Progenitor cell of endocrine pancreas (in vitro differentiated cells): ENCODE results near the gene MED25. TPM values are rescaled to one million over a fixed set of nuclear protein-coding genes. Genes with fewer than 3 reads are reported as not detected.
A peak's percentile ranks its signal among the peaks of the same experiment; 100 is the strongest.
"Not testable (repeated sequence)": the region's sequence is repeated elsewhere in the genome, so short reads cannot be mapped to it uniquely, and the experiment has no call there.

ENCODE experiments used
- DNase-seq: peaks from one replicate; pipeline ENCODE4 v3.0.0; 2021; ENCODE audit warnings: low spot score; ENCODE audit not compliant: unreplicated experiment
- H3K27ac Mint-ChIP-seq: 2 replicates; pipeline ENCODE4 v1.8.0; 2021; ENCODE audit warnings: mild to moderate bottlenecking, moderate library complexity, mixed read lengths
- H3K27me3 Mint-ChIP-seq: 2 replicates; pipeline ENCODE4 v1.8.0; 2021; ENCODE audit warnings: mixed read lengths
- H3K36me3 Mint-ChIP-seq: 2 replicates; pipeline ENCODE4 v1.8.0; 2022; ENCODE audit warnings: mixed read lengths; ENCODE audit not compliant: insufficient read depth
- H3K4me1 Mint-ChIP-seq: 2 replicates; pipeline ENCODE4 v1.8.0; 2021; ENCODE audit warnings: low read depth, mixed read lengths
- H3K4me3 Mint-ChIP-seq: 2 replicates; pipeline ENCODE4 v1.8.0; 2021; ENCODE audit warnings: low read depth, mild to moderate bottlenecking, moderate library complexity, mixed read lengths
- H3K9me3 Mint-ChIP-seq: 2 replicates; pipeline ENCODE4 v1.8.0; 2021; ENCODE audit warnings: low read depth, mixed read lengths
- total RNA-seq: library from RNA; stranded (reverse); gene quantifications from 2 replicates; pipeline ENCODE4 v1.2.1, GENCODE V29; 2021
- TF ChIP-seq, protein P1 (sequence below): fragments of 200-600 bp; sonication (generic); IDR thresholded peaks from one replicate; pipeline ENCODE4 v1.5.0; 2021; ENCODE audit warnings: antibody characterized with exemption, mild to moderate bottlenecking; ENCODE audit not compliant: unreplicated experiment

The MED25 gene
- total RNA-seq, 1 donor from 2014 or later: 136 TPM

DNA sequence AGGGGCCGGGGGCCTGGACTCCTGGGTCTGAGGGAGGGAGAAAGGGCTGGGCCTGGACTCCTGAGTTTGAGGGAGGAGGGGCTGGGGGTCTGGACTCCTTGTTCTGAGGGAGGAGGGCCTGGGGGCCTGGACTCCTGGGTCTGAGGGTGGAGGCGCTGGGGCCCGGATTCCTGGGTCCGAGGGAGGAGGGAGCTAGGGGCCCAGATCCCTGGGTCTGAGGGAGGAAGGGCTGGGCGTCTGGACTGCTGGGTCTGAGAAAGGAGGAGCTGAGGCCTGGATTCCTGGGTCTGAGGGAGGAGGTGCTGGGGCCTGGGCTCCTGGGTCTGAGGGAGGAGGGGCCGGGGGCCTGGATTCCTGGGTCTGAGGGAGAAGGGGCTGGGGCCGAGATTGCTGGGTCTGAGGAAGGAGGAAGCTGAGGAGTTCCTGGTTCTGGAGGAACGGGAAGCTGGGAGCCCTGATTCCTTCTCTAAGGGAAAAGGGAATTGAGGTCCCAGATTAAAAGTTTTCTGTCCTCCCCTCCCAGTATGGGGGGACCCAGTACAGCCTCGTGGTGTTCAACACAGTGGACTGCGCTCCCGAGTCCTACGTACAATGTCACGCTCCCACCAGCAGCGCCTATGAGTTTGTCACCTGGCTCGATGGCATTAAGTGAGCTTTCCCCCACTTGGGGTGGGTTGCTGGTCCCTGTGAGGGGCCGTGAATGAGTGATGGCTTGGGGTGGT, 721 bp downstream of the MED25 start:
- Mint-ChIP-seq H3K36me3 (peaks cover 5% of the 10 kb centered on the region), H3K27ac (peak overlapping the region; percentile 99), H3K27me3 (no peaks in the 10 kb centered on the region), H3K9me3 (no peaks in the 10 kb centered on the region), H3K4me1 (peaks cover 22% of the 10 kb centered on the region), H3K4me3 (peak overlapping the region; percentile 99)
- DNase-seq: no peak
- TF ChIP-seq, protein P1, sequence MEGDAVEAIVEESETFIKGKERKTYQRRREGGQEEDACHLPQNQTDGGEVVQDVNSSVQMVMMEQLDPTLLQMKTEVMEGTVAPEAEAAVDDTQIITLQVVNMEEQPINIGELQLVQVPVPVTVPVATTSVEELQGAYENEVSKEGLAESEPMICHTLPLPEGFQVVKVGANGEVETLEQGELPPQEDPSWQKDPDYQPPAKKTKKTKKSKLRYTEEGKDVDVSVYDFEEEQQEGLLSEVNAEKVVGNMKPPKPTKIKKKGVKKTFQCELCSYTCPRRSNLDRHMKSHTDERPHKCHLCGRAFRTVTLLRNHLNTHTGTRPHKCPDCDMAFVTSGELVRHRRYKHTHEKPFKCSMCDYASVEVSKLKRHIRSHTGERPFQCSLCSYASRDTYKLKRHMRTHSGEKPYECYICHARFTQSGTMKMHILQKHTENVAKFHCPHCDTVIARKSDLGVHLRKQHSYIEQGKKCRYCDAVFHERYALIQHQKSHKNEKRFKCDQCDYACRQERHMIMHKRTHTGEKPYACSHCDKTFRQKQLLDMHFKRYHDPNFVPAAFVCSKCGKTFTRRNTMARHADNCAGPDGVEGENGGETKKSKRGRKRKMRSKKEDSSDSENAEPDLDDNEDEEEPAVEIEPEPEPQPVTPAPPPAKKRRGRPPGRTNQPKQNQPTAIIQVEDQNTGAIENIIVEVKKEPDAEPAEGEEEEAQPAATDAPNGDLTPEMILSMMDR: no peak

DNA sequence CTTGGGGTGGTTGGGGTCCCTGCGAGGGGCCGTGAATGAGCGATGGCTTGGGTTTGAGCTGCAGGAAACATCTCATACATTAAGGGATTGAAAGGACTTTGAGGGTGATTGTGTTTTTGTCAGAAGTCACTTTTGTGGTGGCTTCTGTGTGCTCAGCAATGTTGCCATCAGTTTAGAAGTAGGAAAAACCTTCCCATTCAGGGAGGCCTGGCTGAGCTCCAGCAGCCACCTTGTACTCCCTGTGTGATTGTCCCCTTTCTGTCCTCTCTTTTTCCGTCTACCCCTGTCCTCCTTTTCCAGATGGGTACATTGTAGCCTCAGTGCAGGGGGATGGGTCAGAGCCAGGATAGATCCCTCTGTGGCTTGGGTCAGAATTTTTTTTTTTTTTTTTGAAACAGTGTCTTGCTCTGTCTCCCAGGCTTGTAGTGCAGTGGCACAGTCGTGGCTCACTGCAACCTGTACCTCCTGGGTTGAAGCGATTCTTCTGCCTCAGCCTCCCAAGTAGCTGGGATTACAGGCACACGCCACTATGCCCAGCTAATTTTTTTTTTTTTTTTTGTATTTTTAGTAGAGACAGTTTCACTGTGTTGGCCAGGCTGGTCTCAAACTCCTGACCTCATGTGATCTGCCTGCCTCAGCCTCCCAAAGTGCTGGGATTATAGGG, 1.5 kb downstream of the MED25 start:
- H3K36me3 Mint-ChIP-seq, H3K9me3 Mint-ChIP-seq, DNase-seq, H3K27me3 Mint-ChIP-seq: not testable (repeated sequence)
- peak overlapping the region; percentile 99 for H3K27ac Mint-ChIP-seq
- peak overlapping the region; percentile 99 for H3K4me3 Mint-ChIP-seq
- H3K4me1 Mint-ChIP-seq: peaks cover 19% of the 10 kb centered on the region

GRCh38 chr19:49820125-49820524, 2.0 kb downstream of the MED25 start:
- DNase-seq: no peak
- H3K36me3 Mint-ChIP-seq: peaks cover 5% of the 10 kb centered on the region
- no peaks in the 10 kb centered on the region for H3K9me3 Mint-ChIP-seq
- TF ChIP-seq, protein P1: no peak
- peak overlapping the region; percentile 99 for H3K4me3 Mint-ChIP-seq
- no peaks in the 10 kb centered on the region for H3K27me3 Mint-ChIP-seq
- peak overlapping the region; percentile 90 for H3K27ac Mint-ChIP-seq
- peaks cover 19% of the 10 kb centered on the region for H3K4me1 Mint-ChIP-seq

DNA sequence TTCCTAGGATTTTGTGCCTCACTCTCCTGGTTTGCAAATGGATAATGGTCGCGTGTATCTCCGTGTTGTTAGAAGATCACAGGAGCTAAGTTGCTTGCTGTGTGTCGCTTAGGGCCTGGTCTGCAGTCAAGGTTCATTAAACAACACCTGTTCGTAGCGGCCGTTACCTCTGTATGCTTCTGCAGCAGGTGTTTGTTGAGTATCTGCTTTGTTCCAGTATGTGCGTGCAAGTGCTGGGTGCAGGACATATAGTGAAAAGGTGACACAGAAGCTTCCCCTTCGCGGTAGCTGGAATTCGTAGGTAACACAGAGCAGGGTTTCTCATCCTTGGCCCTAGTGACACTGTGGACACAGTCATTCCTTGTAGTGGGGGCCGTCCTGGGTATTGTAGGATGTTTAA, 5.4 kb downstream of the MED25 start:
- H3K4me3 Mint-ChIP-seq: no peak overlapping the region
- peak overlapping the region; percentile 73 for H3K27ac Mint-ChIP-seq
- peaks cover 17% of the 10 kb centered on the region for H3K4me1 Mint-ChIP-seq
- H3K9me3 Mint-ChIP-seq: no peaks in the 10 kb centered on the region
- H3K27me3 Mint-ChIP-seq: no peaks in the 10 kb centered on the region
- TF ChIP-seq, protein P1: no peak
- H3K36me3 Mint-ChIP-seq: peaks cover 5% of the 10 kb centered on the region
- no peak for DNase-seq

GRCh38 chr19:49824662-49825061, 6.6 kb downstream of the MED25 start:
- no peaks in the 10 kb centered on the region for H3K9me3 Mint-ChIP-seq
- TF ChIP-seq, protein P1: no peak
- H3K27me3 Mint-ChIP-seq: no peaks in the 10 kb centered on the region
- H3K4me1 Mint-ChIP-seq: peaks cover 8% of the 10 kb centered on the region
- DNase-seq: no peak
- no peak overlapping the region for H3K4me3 Mint-ChIP-seq
- peaks cover 5% of the 10 kb centered on the region for H3K36me3 Mint-ChIP-seq
- H3K27ac Mint-ChIP-seq: no peak overlapping the region
